ENCODE data around the gene SARS2.

SARS2 gene

GRCh38 chr19:38907227-38907626 lies 23.3 kb downstream of the SARS2 start:
- Histone ChIP-seq H3K9me2 (ENCODE audit: low read depth, low read length) (no peaks in the 10 kb centered on the region), H3K27ac (ENCODE audit: low read depth, low read length, poor library complexity, severe bottlenecking) (no peak overlapping the region), H3K9ac (ENCODE audit: low read length) (no peak overlapping the region), H3K4me3 (ENCODE audit: low read depth, low read length, poor library complexity, severe bottlenecking) (no peak overlapping the region), H3K27me3 (ENCODE audit: insufficient read depth, low read length) (no peaks in the 10 kb centered on the region), H3K36me3 (ENCODE audit: insufficient read depth, low read length) (peaks cover 45% of the 10 kb centered on the region), H2AFZ (ENCODE audit: low read length) (no peak overlapping the region), H3K79me2 (ENCODE audit: insufficient read depth, low read length) (no peaks in the 10 kb centered on the region), H3K4me1 (ENCODE audit: insufficient read depth, low read length, severe bottlenecking) (no peaks in the 10 kb centered on the region), H3K9me3 (ENCODE audit: low read length) (no peaks in the 10 kb centered on the region), H3F3A (ENCODE audit: insufficient read depth, low read length) (no peaks in the 10 kb centered on the region), H4K20me1 (ENCODE audit: insufficient read depth, low read length) (no peaks in the 10 kb centered on the region), H3K4me2 (ENCODE audit: low read length) (no peak overlapping the region)
- TF ChIP-seq EZH2 (IDR thresholded peaks at IDR 0.05; ENCODE audit: borderline replicate concordance, low read length) (no peak), CTCF (IDR thresholded peaks at IDR 0.05; ENCODE audit: low read length) (no peak)

DNA sequence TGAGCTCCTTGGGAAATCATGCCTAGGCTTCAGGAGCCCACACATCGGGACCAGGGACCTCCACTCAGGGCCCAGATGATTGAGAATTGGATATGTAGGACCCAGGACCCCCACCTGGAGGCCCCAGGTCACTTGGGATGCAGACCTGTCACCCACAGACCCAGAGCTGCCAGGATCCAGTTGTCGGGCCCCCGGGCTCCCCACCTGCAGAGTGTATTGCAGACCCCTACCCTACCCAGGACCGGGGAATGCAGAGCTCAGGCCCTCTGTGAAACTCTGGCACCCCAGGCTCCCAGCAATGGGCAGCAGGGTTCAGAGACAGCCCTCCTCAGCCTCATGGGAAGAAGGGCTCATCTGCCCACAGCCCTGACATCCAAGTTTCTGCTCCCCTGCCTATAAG lies 24.9 kb downstream of the SARS2 start:
- no peak overlapping the region for H3K4me2 ChIP-seq (ENCODE audit: low read length)
- H3K27ac ChIP-seq (ENCODE audit: low read depth, low read length, poor library complexity, severe bottlenecking), result no peak overlapping the region
- H3K9ac ChIP-seq (ENCODE audit: low read length), result no peak overlapping the region

DNA sequence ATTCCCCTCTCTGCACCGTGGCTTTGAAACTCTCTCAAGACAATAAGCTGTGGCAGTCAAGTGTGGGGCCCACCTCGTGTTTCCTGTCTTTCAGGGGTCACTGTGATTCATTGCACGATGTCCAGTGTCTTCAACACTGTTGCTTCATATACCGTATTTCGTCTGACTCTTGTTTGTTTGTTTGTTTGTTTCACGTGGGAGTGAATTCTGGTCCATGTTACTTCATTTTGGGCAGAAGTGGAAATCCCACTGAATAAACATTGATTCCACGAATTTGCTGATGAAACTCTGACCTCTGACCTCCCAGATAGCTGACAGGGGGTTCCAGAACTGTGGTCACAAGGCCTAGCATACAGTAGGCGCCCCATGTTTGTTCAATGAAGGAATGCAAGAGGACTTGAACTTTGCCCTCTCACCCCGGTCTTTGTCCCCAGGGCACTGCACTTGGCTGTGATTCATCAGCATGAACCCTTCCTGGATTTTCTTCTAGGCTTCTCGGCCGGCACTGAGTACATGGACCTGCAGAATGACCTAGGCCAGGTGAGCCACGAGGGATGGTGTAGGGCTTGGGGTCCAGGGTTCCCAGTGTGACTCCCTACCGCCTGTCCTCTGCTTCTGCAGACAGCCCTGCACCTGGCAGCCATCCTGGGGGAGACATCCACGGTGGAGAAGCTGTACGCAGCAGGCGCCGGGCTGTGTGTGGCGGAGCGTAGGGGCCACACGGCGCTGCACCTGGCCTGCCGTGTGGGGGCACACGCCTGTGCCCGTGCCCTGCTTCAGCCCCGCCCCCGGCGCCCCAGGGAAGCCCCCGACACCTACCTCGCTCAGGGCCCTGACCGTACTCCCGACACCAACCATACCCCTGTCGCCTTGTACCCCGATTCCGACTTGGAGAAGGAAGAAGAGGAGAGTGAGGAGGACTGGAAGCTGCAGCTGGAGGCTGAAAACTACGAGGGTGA lies 25.7 kb downstream of the SARS2 start:
- H3K4me1 ChIP-seq (ENCODE audit: insufficient read depth, low read length, severe bottlenecking), result peaks cover 7% of the 10 kb centered on the region
- H4K20me1 ChIP-seq (ENCODE audit: insufficient read depth, low read length), result no peaks in the 10 kb centered on the region
- no peak overlapping the region for H3K27ac ChIP-seq (ENCODE audit: low read depth, low read length, poor library complexity, severe bottlenecking)
- H3K9me3 ChIP-seq (ENCODE audit: low read length), result no peaks in the 10 kb centered on the region
- no peak overlapping the region for H3K4me3 ChIP-seq (ENCODE audit: low read depth, low read length, poor library complexity, severe bottlenecking)
- H3F3A ChIP-seq (ENCODE audit: insufficient read depth, low read length), result no peaks in the 10 kb centered on the region
- TF ChIP-seq CTCF (IDR thresholded peaks at IDR 0.05; ENCODE audit: low read length) (no peak), EZH2 (IDR thresholded peaks at IDR 0.05; ENCODE audit: borderline replicate concordance, low read length) (no peak)
- H3K79me2 ChIP-seq (ENCODE audit: insufficient read depth, low read length), result peaks cover 16% of the 10 kb centered on the region
- H3K27me3 ChIP-seq (ENCODE audit: insufficient read depth, low read length), result no peaks in the 10 kb centered on the region
- peaks cover 51% of the 10 kb centered on the region for H3K36me3 ChIP-seq (ENCODE audit: insufficient read depth, low read length)
- H3K9me2 ChIP-seq (ENCODE audit: low read depth, low read length), result no peaks in the 10 kb centered on the region
- no peak overlapping the region for H3K9ac ChIP-seq (ENCODE audit: low read length)
- H2AFZ ChIP-seq (ENCODE audit: low read length), result no peak overlapping the region
- H3K4me2 ChIP-seq (ENCODE audit: low read length), result no peak overlapping the region

More for the DNA sequence above, 24.9 kb downstream of the SARS2 start:
- Histone ChIP-seq H3K79me2 (ENCODE audit: insufficient read depth, low read length) (peaks cover 12% of the 10 kb centered on the region), H3K9me3 (ENCODE audit: low read length) (no peaks in the 10 kb centered on the region), H3K27me3 (ENCODE audit: insufficient read depth, low read length) (no peaks in the 10 kb centered on the region), H3K4me1 (ENCODE audit: insufficient read depth, low read length, severe bottlenecking) (peaks cover 4% of the 10 kb centered on the region), H3K9me2 (ENCODE audit: low read depth, low read length) (no peaks in the 10 kb centered on the region), H3K4me3 (ENCODE audit: low read depth, low read length, poor library complexity, severe bottlenecking) (no peak overlapping the region), H2AFZ (ENCODE audit: low read length) (no peak overlapping the region), H4K20me1 (ENCODE audit: insufficient read depth, low read length) (no peaks in the 10 kb centered on the region), H3K36me3 (ENCODE audit: insufficient read depth, low read length) (peaks cover 51% of the 10 kb centered on the region), H3F3A (ENCODE audit: insufficient read depth, low read length) (no peaks in the 10 kb centered on the region)
- TF ChIP-seq CTCF (IDR thresholded peaks at IDR 0.05; ENCODE audit: low read length) (no peak), EZH2 (IDR thresholded peaks at IDR 0.05; ENCODE audit: borderline replicate concordance, low read length) (no peak)

Data from OCI-LY1 (cell line).